Measurements from ENCODE around the gene ZNF41. TPM values are rescaled to one million over a fixed set of nuclear protein-coding genes. Genes with fewer than 3 reads are reported as not detected.

ZNF41 gene
- total RNA-seq, 1 experiment from 2014 or later = 2.5 TPM

DNA sequence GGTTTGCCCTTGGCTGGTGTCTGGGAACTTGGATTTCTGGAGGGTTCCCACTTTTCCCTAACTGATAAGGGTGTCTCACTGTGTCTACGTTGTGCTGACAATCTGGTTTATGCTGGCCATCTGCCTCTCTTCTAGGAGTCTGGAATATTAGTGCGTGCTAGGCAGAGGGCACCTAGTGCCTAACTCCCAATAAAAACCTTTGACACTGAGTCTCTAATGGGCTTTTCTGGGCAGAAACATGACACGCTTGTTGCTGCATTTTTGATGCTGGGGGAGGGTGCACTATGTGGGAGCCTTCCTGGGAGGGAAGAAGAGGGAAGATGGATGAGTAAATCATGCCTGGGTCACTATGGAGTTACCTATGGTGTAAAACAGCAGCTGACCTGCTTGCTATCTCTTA, 16.3 kb upstream of the ZNF41 start:
- Histone ChIP-seq H3K9me3 (ENCODE audit: control insufficient read depth, low read depth, low read length) (peaks cover 37% of the 10 kb centered on the region), H3K4me2 (ENCODE audit: insufficient read depth, insufficient read length, low read length) (no peak overlapping the region), H3K4me1 (ENCODE audit: insufficient read depth, low read length) (no peaks in the 10 kb centered on the region), H2BK12ac (ENCODE audit: insufficient read length, low read depth, low read length) (no peak overlapping the region), H2BK20ac (ENCODE audit: low read depth, low read length, poor library complexity, severe bottlenecking) (no peak overlapping the region), H3K9ac (ENCODE audit: extremely low read depth, insufficient read length, low read length) (no peak overlapping the region), H4K5ac (ENCODE audit: insufficient read length, low read depth, low read length) (no peak overlapping the region), H3K23ac (ENCODE audit: insufficient read length, low read depth, low read length) (no peak overlapping the region), H2BK120ac (ENCODE audit: low read depth, low read length, poor library complexity, severe bottlenecking) (no peak overlapping the region), H3K14ac (ENCODE audit: insufficient read depth, low read length) (no peak overlapping the region), H3K4ac (ENCODE audit: low read depth, low read length) (no peak overlapping the region), H4K91ac (ENCODE audit: insufficient read length, low read depth, low read length) (no peak overlapping the region), H2AK5ac (ENCODE audit: insufficient read length, low read length) (no peak overlapping the region), H3K27ac (ENCODE audit: insufficient read length, low read depth, low read length) (no peak overlapping the region), H3K23me2 (ENCODE audit: insufficient read length, low read depth, low read length, poor library complexity, severe bottlenecking) (no peaks in the 10 kb centered on the region), H3K27me3 (ENCODE audit: insufficient read depth, low read length) (no peaks in the 10 kb centered on the region), H3K56ac (ENCODE audit: insufficient read length, low read depth, low read length) (no peak overlapping the region), H3K79me2 (ENCODE audit: insufficient read depth, low read length) (no peaks in the 10 kb centered on the region), H2BK5ac (ENCODE audit: insufficient read length, low read length) (no peak overlapping the region), H3K79me1 (ENCODE audit: insufficient read depth, low read depth, low read length, poor library complexity, severe bottlenecking) (no peaks in the 10 kb centered on the region), H3T11ph (ENCODE audit: low read length) (no peak overlapping the region), H4K20me1 (ENCODE audit: control insufficient read depth, insufficient read depth, insufficient read length) (no peaks in the 10 kb centered on the region), H2BK15ac (ENCODE audit: low read depth, low read length) (no peak overlapping the region), H4K8ac (replicated peaks; ENCODE audit: insufficient read length, low read depth, low read length) (no peak overlapping the region), H2AFZ (ENCODE audit: low read length) (no peak overlapping the region), H3K18ac (ENCODE audit: insufficient read length, low read depth, low read length) (no peak overlapping the region)
- peaks cover 0 to 3% (median 0%) of the 10 kb centered on the region in 3 experiments; a peak in 4 of 7 replicates for H3K36me3 Mint-ChIP-seq (ENCODE audit: insufficient read depth in 1 of 3, low read depth in 3 of 3)
- TF ChIP-seq, protein P1, sequence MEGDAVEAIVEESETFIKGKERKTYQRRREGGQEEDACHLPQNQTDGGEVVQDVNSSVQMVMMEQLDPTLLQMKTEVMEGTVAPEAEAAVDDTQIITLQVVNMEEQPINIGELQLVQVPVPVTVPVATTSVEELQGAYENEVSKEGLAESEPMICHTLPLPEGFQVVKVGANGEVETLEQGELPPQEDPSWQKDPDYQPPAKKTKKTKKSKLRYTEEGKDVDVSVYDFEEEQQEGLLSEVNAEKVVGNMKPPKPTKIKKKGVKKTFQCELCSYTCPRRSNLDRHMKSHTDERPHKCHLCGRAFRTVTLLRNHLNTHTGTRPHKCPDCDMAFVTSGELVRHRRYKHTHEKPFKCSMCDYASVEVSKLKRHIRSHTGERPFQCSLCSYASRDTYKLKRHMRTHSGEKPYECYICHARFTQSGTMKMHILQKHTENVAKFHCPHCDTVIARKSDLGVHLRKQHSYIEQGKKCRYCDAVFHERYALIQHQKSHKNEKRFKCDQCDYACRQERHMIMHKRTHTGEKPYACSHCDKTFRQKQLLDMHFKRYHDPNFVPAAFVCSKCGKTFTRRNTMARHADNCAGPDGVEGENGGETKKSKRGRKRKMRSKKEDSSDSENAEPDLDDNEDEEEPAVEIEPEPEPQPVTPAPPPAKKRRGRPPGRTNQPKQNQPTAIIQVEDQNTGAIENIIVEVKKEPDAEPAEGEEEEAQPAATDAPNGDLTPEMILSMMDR (conservative IDR thresholded peaks at IDR 0.05) = no peak
- H3K4me1 Mint-ChIP-seq = peaks cover 26 to 36% of the 10 kb centered on the region in 2 experiments
- WGBS (ENCODE audit: extremely low coverage, insufficient read length, low lambda C conversion rate) = no CpG with 5 or more reads among the region's 3 CpGs
- peaks cover 78 to 80% of the 10 kb centered on the region in 2 experiments for H3K9me3 Mint-ChIP-seq
- H3K27ac Mint-ChIP-seq = no peak overlapping the region
- no peak for DNase-seq
- H3K27me3 Mint-ChIP-seq (ENCODE audit: low read depth) = no peaks in the 10 kb centered on the region; the same call in 1 of the 2 replicates
- H3K4me3 Mint-ChIP-seq = no peak overlapping the region
